ENCODE results near the gene ASCL5.

Gene ASCL5

DNA sequence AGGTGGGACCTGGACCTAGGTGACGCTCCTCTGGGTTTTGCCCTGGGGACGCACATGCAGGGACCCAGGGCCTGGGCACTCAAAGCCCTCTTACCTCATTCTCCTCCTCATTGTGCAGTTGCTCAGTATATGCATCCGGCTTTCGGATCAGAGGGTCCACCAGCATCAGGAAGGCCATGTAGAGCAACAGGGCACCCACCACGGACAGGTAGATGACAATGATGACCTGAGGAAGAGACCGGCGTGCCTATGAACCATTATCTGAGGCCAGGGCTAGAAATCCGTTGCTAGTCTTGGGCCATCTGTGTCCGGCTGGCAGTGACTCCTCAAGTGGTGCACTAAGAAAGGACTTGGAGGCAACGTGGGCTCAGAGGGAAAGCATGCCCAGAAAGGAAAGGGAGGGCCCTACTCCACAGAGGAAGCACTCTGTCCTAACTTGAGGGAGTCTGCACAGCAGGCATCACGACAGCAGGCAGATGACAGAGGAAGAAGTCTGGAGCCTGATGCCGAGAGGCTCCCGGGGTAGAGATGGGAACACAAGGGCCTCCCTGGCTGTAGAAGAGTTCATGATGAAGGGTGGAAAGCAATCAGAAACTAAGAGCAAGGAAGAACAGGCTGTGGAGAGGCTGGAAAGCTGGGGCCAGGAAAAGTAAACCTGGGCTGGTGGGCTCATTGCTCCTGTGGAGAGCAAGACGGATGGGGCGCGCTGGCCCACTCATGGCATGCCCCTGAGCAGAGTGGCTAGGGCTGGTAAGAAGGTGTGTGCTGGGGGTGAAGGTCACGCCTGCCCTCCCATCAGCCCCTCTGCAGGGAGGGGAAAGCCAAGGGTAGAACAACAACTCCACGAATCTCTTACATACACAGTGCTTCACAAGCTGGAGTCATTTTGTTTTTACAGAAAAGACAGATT is 17.0 kb upstream of the ASCL5 start:
- no peak overlapping the region for H3K4me3 ChIP-seq (ENCODE audit: low read length)
- no peak for DNase-seq (ENCODE audit: low read depth)
- TF ChIP-seq, protein P1, sequence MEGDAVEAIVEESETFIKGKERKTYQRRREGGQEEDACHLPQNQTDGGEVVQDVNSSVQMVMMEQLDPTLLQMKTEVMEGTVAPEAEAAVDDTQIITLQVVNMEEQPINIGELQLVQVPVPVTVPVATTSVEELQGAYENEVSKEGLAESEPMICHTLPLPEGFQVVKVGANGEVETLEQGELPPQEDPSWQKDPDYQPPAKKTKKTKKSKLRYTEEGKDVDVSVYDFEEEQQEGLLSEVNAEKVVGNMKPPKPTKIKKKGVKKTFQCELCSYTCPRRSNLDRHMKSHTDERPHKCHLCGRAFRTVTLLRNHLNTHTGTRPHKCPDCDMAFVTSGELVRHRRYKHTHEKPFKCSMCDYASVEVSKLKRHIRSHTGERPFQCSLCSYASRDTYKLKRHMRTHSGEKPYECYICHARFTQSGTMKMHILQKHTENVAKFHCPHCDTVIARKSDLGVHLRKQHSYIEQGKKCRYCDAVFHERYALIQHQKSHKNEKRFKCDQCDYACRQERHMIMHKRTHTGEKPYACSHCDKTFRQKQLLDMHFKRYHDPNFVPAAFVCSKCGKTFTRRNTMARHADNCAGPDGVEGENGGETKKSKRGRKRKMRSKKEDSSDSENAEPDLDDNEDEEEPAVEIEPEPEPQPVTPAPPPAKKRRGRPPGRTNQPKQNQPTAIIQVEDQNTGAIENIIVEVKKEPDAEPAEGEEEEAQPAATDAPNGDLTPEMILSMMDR (IDR thresholded peaks at IDR 0.05; ENCODE audit: insufficient read depth, low read depth, low read length, missing control alignments), result no peak

DNA sequence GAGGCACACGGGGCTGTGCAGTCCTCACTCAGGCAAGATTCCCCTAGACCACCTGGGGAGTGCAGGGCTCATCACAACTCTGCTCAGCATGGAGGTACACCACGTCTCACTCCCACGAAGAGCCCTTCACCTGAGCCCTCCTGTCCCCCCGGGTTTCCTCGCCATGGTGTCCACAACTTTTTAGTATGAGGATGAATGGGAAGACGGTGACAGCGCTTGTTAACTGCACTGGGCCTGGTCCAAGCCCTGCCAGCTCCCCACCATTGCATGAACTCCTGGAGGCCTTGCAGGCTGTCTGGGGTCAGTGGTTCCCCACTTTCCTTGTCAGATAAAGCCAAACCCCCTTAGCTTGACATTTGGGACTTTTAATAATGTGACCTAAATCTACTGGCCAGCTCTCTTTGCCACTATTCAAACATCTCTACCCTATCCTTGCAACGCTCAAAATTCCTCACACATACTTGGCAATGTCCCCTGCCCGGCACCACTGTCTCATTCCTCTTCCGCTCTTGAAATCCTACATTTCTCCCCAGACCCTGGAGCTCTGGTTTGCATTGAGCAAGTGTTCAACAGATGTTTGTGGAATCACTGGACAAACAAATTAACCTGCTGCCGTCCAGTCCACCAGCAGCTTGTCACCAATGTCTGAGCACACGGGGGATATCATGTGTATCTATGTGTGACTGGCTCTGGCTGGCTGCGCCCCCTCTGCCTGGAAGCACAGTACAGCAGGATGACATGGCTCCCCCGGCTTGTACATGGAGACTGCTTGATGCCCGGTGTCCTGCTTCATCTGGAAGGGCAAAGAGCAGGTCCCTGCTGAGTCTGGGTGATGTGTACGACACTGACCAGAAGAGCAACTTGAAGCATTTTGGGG is 16.1 kb upstream of the ASCL5 start:
- H3K4me3 ChIP-seq (ENCODE audit: low read length), result no peak overlapping the region
- no peak for DNase-seq (ENCODE audit: low read depth)
- TF ChIP-seq, protein P1 (IDR thresholded peaks at IDR 0.05; ENCODE audit: insufficient read depth, low read depth, low read length, missing control alignments), result no peak

DNA sequence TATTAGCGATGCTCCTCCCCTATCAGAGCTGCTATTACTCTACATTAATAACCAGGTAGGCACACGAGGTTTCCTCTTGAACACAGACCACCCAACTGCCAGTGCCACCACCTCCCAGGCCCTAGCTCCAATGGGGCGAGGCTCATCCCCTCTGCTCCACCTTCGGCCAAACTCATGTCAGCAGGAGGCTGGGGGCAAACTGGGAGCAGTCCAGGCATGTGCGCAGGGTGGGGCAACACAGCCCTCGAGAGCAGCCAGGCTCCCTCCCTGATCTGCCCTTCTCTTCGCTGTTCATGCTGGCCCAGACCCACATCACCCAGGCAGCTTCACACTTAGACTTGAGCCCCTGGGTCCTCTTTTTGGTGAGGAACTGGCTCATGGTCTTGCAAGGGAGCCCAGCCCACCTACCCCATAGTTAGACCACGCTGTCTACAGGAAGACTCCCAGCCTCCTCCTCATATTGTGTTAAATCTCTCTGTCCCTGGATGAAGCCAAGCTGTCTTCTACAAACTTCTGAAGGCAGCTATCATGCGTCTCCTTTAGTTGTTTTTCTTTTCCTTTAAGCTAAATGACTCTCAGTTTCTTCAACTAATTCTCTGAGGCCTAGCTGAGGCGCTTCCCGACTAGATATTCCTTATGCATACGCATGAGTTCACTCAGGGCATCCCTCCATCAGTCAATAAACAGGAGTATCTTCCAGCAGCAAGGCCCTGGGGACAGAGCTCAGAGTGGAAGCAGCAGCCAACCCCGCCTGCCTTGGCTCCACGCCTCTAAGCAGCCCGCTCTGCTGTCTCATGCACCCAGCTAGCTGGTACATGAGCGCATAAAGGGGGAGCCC is 15.2 kb upstream of the ASCL5 start:
- no peak overlapping the region for H3K4me3 ChIP-seq (ENCODE audit: low read length)
- DNase-seq (ENCODE audit: low read depth), result no peak
- TF ChIP-seq, protein P1 (IDR thresholded peaks at IDR 0.05; ENCODE audit: insufficient read depth, low read depth, low read length, missing control alignments), result no peak

DNA sequence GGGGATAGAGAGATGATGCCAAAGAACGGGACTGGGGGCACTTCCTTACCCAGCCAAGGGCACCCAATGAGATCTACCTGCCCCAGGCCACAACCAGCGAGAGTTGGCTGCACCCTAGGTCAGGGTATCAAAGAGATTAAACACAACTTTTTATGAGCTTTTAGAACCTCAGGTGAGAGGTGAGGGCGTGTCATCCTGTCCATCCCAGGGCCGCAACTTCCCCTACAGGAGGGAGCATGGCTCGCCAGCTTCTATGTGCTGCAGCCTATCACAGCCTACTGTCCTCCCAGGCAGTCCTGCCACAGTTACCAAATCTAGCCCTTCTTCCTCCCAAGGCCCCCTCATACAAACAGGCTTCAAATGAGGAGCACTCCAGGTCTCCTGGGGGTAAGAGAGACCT is 14.4 kb upstream of the ASCL5 start:
- DNase-seq (ENCODE audit: low read depth), result no peak
- no peak overlapping the region for H3K4me3 ChIP-seq (ENCODE audit: low read length)
- TF ChIP-seq, protein P1 (IDR thresholded peaks at IDR 0.05; ENCODE audit: insufficient read depth, low read depth, low read length, missing control alignments), result no peak

DNA sequence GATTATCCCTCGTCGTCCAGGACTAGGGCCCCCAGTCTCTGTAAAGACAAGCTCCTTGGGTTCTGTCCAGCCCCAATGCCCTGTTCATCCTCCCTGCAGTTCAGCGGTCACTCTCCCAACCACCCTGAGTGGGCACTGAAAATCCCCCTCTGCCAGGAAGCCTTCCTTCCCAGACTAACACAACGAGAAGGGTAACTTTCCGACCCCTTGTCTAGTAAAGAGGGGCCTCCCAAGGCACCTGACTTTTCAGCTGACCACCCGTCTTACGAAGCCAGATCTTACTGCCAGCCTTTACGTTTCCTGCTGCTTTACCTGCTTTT is 13.9 kb upstream of the ASCL5 start:
- TF ChIP-seq, protein P1 (IDR thresholded peaks at IDR 0.05; ENCODE audit: insufficient read depth, low read depth, low read length, missing control alignments), result no peak
- no peak overlapping the region for H3K4me3 ChIP-seq (ENCODE audit: low read length)
- no peak for DNase-seq (ENCODE audit: low read depth)

DNA sequence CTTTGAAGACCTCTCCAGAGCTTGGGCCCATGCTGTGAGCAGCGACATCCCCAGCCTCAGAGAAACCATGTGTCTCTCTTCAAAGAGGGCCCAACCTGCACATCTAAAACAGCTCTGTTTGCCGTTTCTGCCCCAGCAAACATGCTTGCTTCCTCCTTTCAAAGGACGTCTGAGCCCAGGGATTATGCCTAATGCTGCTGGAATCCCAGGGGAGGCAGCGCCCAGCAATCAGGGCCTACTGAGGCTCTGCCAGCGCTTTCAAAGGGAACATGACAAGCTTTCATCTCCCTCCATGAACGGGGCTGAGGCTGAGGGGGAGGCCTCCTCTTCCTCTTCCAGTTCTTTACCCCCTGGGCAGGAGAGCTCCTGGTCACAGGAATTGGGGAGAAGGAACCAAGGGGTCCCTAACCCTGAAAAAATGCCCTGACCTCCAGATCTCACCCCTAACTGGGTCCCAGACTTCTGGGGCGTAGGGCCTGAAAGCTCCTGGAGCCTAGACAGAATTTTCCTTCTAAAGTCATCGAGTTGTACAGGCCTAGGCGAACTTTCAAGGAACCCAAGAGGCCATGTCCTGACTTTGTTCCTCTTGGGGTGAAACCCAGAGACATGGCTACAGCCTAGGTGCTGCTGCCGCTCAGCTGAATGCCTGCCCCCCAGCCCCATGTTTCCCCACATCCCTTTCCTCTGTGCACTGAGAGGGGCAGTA is 13.4 kb upstream of the ASCL5 start:
- TF ChIP-seq, protein P1 (IDR thresholded peaks at IDR 0.05; ENCODE audit: insufficient read depth, low read depth, low read length, missing control alignments), result no peak
- DNase-seq (ENCODE audit: low read depth), result no peak
- H3K4me3 ChIP-seq (ENCODE audit: low read length), result no peak overlapping the region

Measured in epithelial cell of esophagus (primary cell).